T-cell (primary cell): ENCODE data around the gene FUCA1. TPM values are rescaled to one million over a fixed set of nuclear protein-coding genes. Genes with fewer than 3 reads are reported as not detected.
A peak's percentile ranks its signal among the peaks of the same experiment; 100 is the strongest.
"Not testable (repeated sequence)": the region's sequence is repeated elsewhere in the genome, so short reads cannot be mapped to it uniquely, and the experiment has no call there.

ENCODE experiments used
- ATAC-seq, 4 experiments: fragments of 200-7000 bp in 3 of 4; fragments of 150-1000 bp in 1 of 4; cut with Tn5 transposase; replicated peaks in 1 of 4; 1 replicate in 3 of 4; 2 replicates in 1 of 4; pipeline ENCODE4 v1.10.0; 2021; ENCODE audit warnings: moderate library complexity in 3 of 4, mild to moderate bottlenecking in 2 of 4, moderate number of reproducible peaks in 1 of 4
- CTCF ChIA-PET, 2 donors: fragments of 300-600 bp; sonication (Branson Sonifier 250); formaldehyde crosslinking; loops; one replicate each; lab custom pipeline; 2022; ENCODE audit warnings: antibody characterized with exemption in 2 of 2; lab: Charles Lee
- POLR2A ChIA-PET, 2 donors: fragments of 300-600 bp; sonication (Branson Sonifier 250); formaldehyde crosslinking; loops; one replicate each; lab custom pipeline; 2022; ENCODE audit warnings: antibody characterized with exemption in 2 of 2; lab: Charles Lee
- DNase-seq, 35 experiments: peaks; one replicate each; pipeline versions ENCODE4 v3.0.0 to v3.0.0-alpha.2; 2013 to 2023
- H3K27ac ChIP-seq: one replicate; pipeline ENCODE4 v1.5.1; 2013; ENCODE audit warnings: low read length
- H3K27me3 ChIP-seq, 2 experiments: replicated peaks in 1 of 2; 1 replicate in 1 of 2; 2 replicates in 1 of 2; pipeline versions ENCODE4 v1.6.1 to v1.7.0; 2013; ENCODE audit warnings: low read length in 1 of 2, mixed read lengths in 1 of 2; ENCODE audit not compliant: control insufficient read depth in 2 of 2, insufficient read depth in 2 of 2; ENCODE audit errors: extremely low read depth in 1 of 2
- H3K36me3 ChIP-seq, 2 donors: 1 replicate in 1 of 2; 2 replicates in 1 of 2; pipeline versions ENCODE4 v1.6.1 to v1.7.0; 2013; ENCODE audit warnings: low read length in 1 of 2; ENCODE audit not compliant: control insufficient read depth in 2 of 2, insufficient read depth in 1 of 2; ENCODE audit errors: extremely low read depth in 1 of 2
- H3K4me1 ChIP-seq, 2 experiments: 1 replicate in 1 of 2; 2 replicates in 1 of 2; pipeline versions ENCODE4 v1.6.1 to v1.7.0; 2013; ENCODE audit warnings: low read length in 2 of 2, mixed read lengths in 1 of 2; ENCODE audit not compliant: insufficient read depth in 2 of 2, control insufficient read depth in 1 of 2; ENCODE audit errors: extremely low read depth in 1 of 2
- H3K4me3 ChIP-seq, 2 donors: 1 replicate in 1 of 2; 2 replicates in 1 of 2; pipeline versions ENCODE4 v1.5.1 to v1.7.0; 2013; ENCODE audit warnings: mild to moderate bottlenecking in 2 of 2, low read length in 1 of 2, moderate library complexity in 1 of 2; ENCODE audit not compliant: control insufficient read depth in 1 of 2; ENCODE audit errors: extremely low read depth in 1 of 2
- H3K9me3 ChIP-seq: 2 replicates; pipeline ENCODE4 v1.7.0; 2013
- H3K27ac Mint-ChIP-seq, 2 donors: one replicate each; pipeline ENCODE4 v1.8.0; 2020 to 2021; ENCODE audit warnings: mild to moderate bottlenecking in 2 of 2, mixed read lengths in 2 of 2
- H3K27me3 Mint-ChIP-seq, 2 donors: one replicate each; pipeline ENCODE4 v1.8.0; 2021 to 2022; ENCODE audit warnings: mixed read lengths in 2 of 2
- H3K36me3 Mint-ChIP-seq: one replicate; pipeline ENCODE4 v1.8.0; 2021; ENCODE audit warnings: mixed read lengths
- H3K4me1 Mint-ChIP-seq, 3 donors: one replicate each; pipeline ENCODE4 v1.8.0; 2020 to 2022; ENCODE audit warnings: mixed read lengths in 3 of 3, mild to moderate bottlenecking in 1 of 3
- H3K4me3 Mint-ChIP-seq, 3 donors: one replicate each; pipeline ENCODE4 v1.8.0; 2020 to 2022; ENCODE audit warnings: mild to moderate bottlenecking in 3 of 3, mixed read lengths in 3 of 3, moderate library complexity in 3 of 3
- H3K9me3 Mint-ChIP-seq, 3 donors: one replicate each; pipeline ENCODE4 v1.8.0; 2020 to 2022; ENCODE audit warnings: mixed read lengths in 3 of 3
- WGBS: methylation state at CpG from one replicate; pipeline ENCODE4 v1.1.5; 2013; ENCODE audit warnings: missing lambda C conversion rate; ENCODE audit not compliant: insufficient coverage; 5-methylcytosine and 5-hydroxymethylcytosine counted together
- total RNA-seq, 35 experiments: library from RNA in 6 of 35; stranded (reverse) in 6 of 35; fragments of 120-200 nt in 1 of 35; gene quantifications; one replicate each; pipeline versions ENCODE4 v1.2.1 to v1.2.4 and lab custom pipeline; 2013 to 2026

The FUCA1 gene
- total RNA-seq, 5 donors from 2014 or later (not counting 1 experiment from before 2014, with no cell fraction given), result 5.6 to 11.5 (median 10.7) TPM

- H3K4me3 Mint-ChIP-seq, result no peak overlapping the region
- DNase-seq (no peak), ATAC-seq (no peak)
- Histone ChIP-seq H3K4me1 (peaks cover 0 to 6% of the 10 kb centered on the region in 2 experiments), H3K36me3 (peaks cover 7 to 24% of the 10 kb centered on the region in 2 donors), H3K4me3 (no peak overlapping the region), H3K27ac (no peak overlapping the region), H3K27me3 (no peaks in the 10 kb centered on the region), H3K9me3 (no peaks in the 10 kb centered on the region)
- CTCF ChIA-PET, result interaction anchor here (0.6 to 1.2 kb wide), 4 partner anchors 50 to 109 kb away, joined by 3 to 10 read pairs (median 4); no protein-coding TSS in a partner anchor
- no peaks in the 10 kb centered on the region for H3K27me3 Mint-ChIP-seq
- 46% methylated on average over 2 of the region's 3 CpGs for WGBS
- no peaks in the 10 kb centered on the region for H3K9me3 Mint-ChIP-seq
- POLR2A ChIA-PET, result interaction anchor here in 1 of 2 donors (0.6 kb wide), 2 partner anchors 9 to 18 kb away, joined by 3 to 6 read pairs; no protein-coding TSS in a partner anchor
- peaks cover 21% of the 10 kb centered on the region for H3K36me3 Mint-ChIP-seq
- peak overlapping the region; percentile 45 to 52 for H3K27ac Mint-ChIP-seq
- peaks cover 14 to 17% (median 15%) of the 10 kb centered on the region in 3 donors for H3K4me1 Mint-ChIP-seq
Observed at GRCh38 chr1:23807453-23807852, 60.6 kb downstream of the FUCA1 start.

- H3K9me3 ChIP-seq, result no peaks in the 10 kb centered on the region
- CTCF ChIA-PET, result no interaction called here
- peaks cover 18 to 20% (median 19%) of the 10 kb centered on the region in 3 donors for H3K4me1 Mint-ChIP-seq
- no peak for DNase-seq
- peak overlapping the region in 1 of 2 donors; percentile 16 for H3K27ac Mint-ChIP-seq
- no peaks in the 10 kb centered on the region for H3K9me3 Mint-ChIP-seq
- no peaks in the 10 kb centered on the region for H3K27me3 ChIP-seq
- WGBS, result 90% methylated on average over 6 of the region's 6 CpGs
- H3K36me3 Mint-ChIP-seq, result peaks cover 10% of the 10 kb centered on the region
- no peak overlapping the region for H3K4me3 Mint-ChIP-seq
- no peaks in the 10 kb centered on the region for H3K27me3 Mint-ChIP-seq
- POLR2A ChIA-PET, result interaction anchor here in 1 of 2 donors (0.6 kb wide), 1 partner anchor 85 kb away, joined by 5 read pairs; no protein-coding TSS in a partner anchor
- no peak overlapping the region for H3K27ac ChIP-seq
- H3K36me3 ChIP-seq, result peaks cover 6 to 16% of the 10 kb centered on the region in 2 donors
- H3K4me3 ChIP-seq, result no peak overlapping the region
- peaks cover 2 to 16% of the 10 kb centered on the region in 2 experiments for H3K4me1 ChIP-seq
- no peak for ATAC-seq
Observed at GRCh38 chr1:23806280-23806679, 61.8 kb downstream of the FUCA1 start.

- CTCF ChIA-PET, result no interaction called here
- Mint-ChIP-seq H3K4me3 (no peak overlapping the region), H3K9me3 (no peaks in the 10 kb centered on the region), H3K27ac (peak overlapping the region in 1 of 2 donors; percentile 59), H3K27me3 (no peaks in the 10 kb centered on the region), H3K36me3 (peaks cover 8% of the 10 kb centered on the region), H3K4me1 (peaks cover 12 to 16% (median 13%) of the 10 kb centered on the region in 3 donors)
- Histone ChIP-seq H3K4me1 (peaks cover 2 to 23% of the 10 kb centered on the region in 2 experiments), H3K9me3 (no peaks in the 10 kb centered on the region), H3K27me3 (no peaks in the 10 kb centered on the region), H3K27ac (no peak overlapping the region), H3K4me3 (no peak overlapping the region), H3K36me3 (peaks cover 6 to 16% of the 10 kb centered on the region in 2 donors)
- POLR2A ChIA-PET, result no interaction called here
- WGBS, result 85% methylated on average over 2 of the region's 2 CpGs
- no peak for ATAC-seq
- no peak for DNase-seq
Observed at GRCh38 chr1:23805025-23805424, 63.1 kb downstream of the FUCA1 start.

- Mint-ChIP-seq H3K27me3 (no peaks in the 10 kb centered on the region), H3K4me1 (peaks cover 12 to 16% (median 14%) of the 10 kb centered on the region in 3 donors), H3K9me3 (no peaks in the 10 kb centered on the region), H3K4me3 (no peak overlapping the region), H3K27ac (peak overlapping the region in 1 of 2 donors; percentile 39), H3K36me3 (peaks cover 8% of the 10 kb centered on the region)
- ChIA-PET CTCF (no interaction called here), POLR2A (no interaction called here)
- Histone ChIP-seq H3K9me3 (no peaks in the 10 kb centered on the region), H3K4me1 (peaks cover 4 to 24% of the 10 kb centered on the region in 2 experiments), H3K27me3 (no peaks in the 10 kb centered on the region), H3K27ac (no peak overlapping the region), H3K36me3 (peaks cover 6 to 16% of the 10 kb centered on the region in 2 donors), H3K4me3 (no peak overlapping the region)
- 79% methylated on average over 3 of the region's 7 CpGs for WGBS
- DNase-seq (no peak), ATAC-seq (no peak)
Observed at GRCh38 chr1:23804183-23804835, 63.8 kb downstream of the FUCA1 start.

GRCh38 chr1:23803674-23804073, 64.4 kb downstream of the FUCA1 start:
- Histone ChIP-seq H3K4me1 (peaks cover 4 to 30% of the 10 kb centered on the region in 2 experiments), H3K36me3 (peaks cover 6 to 16% of the 10 kb centered on the region in 2 donors), H3K27me3 (no peaks in the 10 kb centered on the region), H3K4me3 (no peak overlapping the region), H3K9me3 (no peaks in the 10 kb centered on the region), H3K27ac (no peak overlapping the region)
- 93% methylated on average over 4 of the region's 5 CpGs for WGBS
- H3K4me3 Mint-ChIP-seq, result peak overlapping the region in 1 of 3 donors; percentile 32
- H3K36me3 Mint-ChIP-seq, result peaks cover 8% of the 10 kb centered on the region
- ATAC-seq, result no peak
- H3K27ac Mint-ChIP-seq, result peak overlapping the region; percentile 22 to 39
- CTCF ChIA-PET, result no interaction called here
- H3K4me1 Mint-ChIP-seq, result peaks cover 14 to 22% (median 16%) of the 10 kb centered on the region in 3 donors
- POLR2A ChIA-PET, result interaction anchor here in 1 of 2 donors (0.7 kb wide), 1 partner anchor 154 kb away, joined by 3 read pairs; no protein-coding TSS in a partner anchor
- no peaks in the 10 kb centered on the region for H3K27me3 Mint-ChIP-seq
- DNase-seq, result no peak
- no peaks in the 10 kb centered on the region for H3K9me3 Mint-ChIP-seq

- H3K27me3 Mint-ChIP-seq, result not testable (repeated sequence)
- CTCF ChIA-PET, result interaction anchor here in 1 of 2 donors (0.7 kb wide), 1 partner anchor 111 kb away, joined by 3 read pairs; the partner anchor contains the start of gene RPL11
Observed at GRCh38 chr1:23802809-23803342, 65.2 kb downstream of the FUCA1 start.

More at GRCh38 chr1:23802809-23803342, 65.2 kb downstream of the FUCA1 start:
- WGBS, result no CpG with 5 or more reads among the region's 7 CpGs
- H3K27ac ChIP-seq, H3K4me3 ChIP-seq, DNase-seq, H3K9me3 Mint-ChIP-seq, H3K36me3 Mint-ChIP-seq, ATAC-seq, H3K27me3 ChIP-seq, H3K9me3 ChIP-seq: not testable (repeated sequence)
- peak overlapping the region in 1 of 3 donors; percentile 82 for H3K4me3 Mint-ChIP-seq
- H3K4me1 Mint-ChIP-seq, result peaks cover 14 to 24% (median 16%) of the 10 kb centered on the region in 3 donors
- POLR2A ChIA-PET, result interaction anchor here in 1 of 2 donors (0.7 kb wide), 1 partner anchor 153 kb away, joined by 3 read pairs; no protein-coding TSS in a partner anchor
- peak overlapping the region in 1 of 2 donors; percentile 69 for H3K27ac Mint-ChIP-seq
- peaks cover 6 to 15% of the 10 kb centered on the region in 2 donors for H3K36me3 ChIP-seq
- peaks cover 4 to 31% of the 10 kb centered on the region in 2 experiments for H3K4me1 ChIP-seq
